ENCODE data around the gene POGLUT2. TPM values are rescaled to one million over a fixed set of nuclear protein-coding genes. Genes with fewer than 3 reads are reported as not detected.
A peak's percentile ranks its signal among the peaks of the same experiment; 100 is the strongest.

The POGLUT2 gene
- total RNA-seq, 1 donor from 2014 or later = 32.9 TPM

DNA sequence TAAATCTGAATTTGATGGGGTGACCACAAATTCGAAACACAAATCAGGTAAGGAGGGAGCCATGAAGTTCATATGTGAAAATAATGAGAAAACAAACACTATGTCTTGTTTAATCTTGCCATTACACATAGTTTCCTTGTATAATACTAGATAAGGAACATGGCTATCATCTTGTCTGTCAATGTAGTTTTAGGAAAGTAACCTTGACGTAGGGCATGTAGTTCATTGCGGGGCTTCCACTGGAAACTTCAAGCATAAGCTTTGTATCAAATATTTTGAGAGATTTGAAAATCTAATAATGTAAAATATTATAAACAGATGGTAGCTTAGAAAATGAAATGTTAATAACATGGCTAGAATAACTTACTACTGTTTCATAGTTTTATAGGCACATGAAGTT lies 8.9 kb upstream of the POGLUT2 start:
- no peak for DNase-seq (ENCODE audit: extremely low spot score, unreplicated experiment)
- Mint-ChIP-seq H3K9me3 (ENCODE audit: unreplicated experiment) (peaks cover 3% of the 10 kb centered on the region), H3K4me1 (ENCODE audit: unreplicated experiment) (peaks cover 8% of the 10 kb centered on the region), H3K4me3 (ENCODE audit: unreplicated experiment) (no peak overlapping the region), H3K27me3 (ENCODE audit: unreplicated experiment) (no peaks in the 10 kb centered on the region), H3K27ac (ENCODE audit: unreplicated experiment) (no peak overlapping the region), H3K36me3 (ENCODE audit: unreplicated experiment) (peaks cover 51% of the 10 kb centered on the region)
- TF ChIP-seq, protein P1, sequence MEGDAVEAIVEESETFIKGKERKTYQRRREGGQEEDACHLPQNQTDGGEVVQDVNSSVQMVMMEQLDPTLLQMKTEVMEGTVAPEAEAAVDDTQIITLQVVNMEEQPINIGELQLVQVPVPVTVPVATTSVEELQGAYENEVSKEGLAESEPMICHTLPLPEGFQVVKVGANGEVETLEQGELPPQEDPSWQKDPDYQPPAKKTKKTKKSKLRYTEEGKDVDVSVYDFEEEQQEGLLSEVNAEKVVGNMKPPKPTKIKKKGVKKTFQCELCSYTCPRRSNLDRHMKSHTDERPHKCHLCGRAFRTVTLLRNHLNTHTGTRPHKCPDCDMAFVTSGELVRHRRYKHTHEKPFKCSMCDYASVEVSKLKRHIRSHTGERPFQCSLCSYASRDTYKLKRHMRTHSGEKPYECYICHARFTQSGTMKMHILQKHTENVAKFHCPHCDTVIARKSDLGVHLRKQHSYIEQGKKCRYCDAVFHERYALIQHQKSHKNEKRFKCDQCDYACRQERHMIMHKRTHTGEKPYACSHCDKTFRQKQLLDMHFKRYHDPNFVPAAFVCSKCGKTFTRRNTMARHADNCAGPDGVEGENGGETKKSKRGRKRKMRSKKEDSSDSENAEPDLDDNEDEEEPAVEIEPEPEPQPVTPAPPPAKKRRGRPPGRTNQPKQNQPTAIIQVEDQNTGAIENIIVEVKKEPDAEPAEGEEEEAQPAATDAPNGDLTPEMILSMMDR (IDR thresholded peaks at IDR 0.05) = no peak

DNA sequence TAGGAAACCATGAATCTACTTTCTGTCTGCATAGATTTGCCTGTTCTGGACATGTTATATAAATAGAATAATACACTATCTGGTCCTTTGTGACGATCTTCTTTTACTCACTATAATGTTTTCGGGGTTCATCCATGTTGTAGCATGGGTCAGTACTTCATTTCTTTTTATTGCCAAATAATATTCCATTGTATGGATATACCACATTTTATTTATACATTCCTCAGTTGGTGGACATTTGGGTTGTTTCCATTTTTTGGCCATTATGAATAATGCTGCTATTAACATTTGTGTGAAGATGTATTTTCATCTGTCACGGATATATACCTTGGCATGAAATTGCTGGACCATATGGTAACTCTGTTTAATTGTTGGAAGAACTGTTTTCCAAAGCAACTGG lies 6.9 kb upstream of the POGLUT2 start:
- Mint-ChIP-seq H3K27me3 (ENCODE audit: unreplicated experiment) (no peaks in the 10 kb centered on the region), H3K4me3 (ENCODE audit: unreplicated experiment) (no peak overlapping the region), H3K4me1 (ENCODE audit: unreplicated experiment) (peaks cover 21% of the 10 kb centered on the region), H3K9me3 (ENCODE audit: unreplicated experiment) (no peaks in the 10 kb centered on the region), H3K27ac (ENCODE audit: unreplicated experiment) (no peak overlapping the region), H3K36me3 (ENCODE audit: unreplicated experiment) (peaks cover 36% of the 10 kb centered on the region)
- no peak for DNase-seq (ENCODE audit: extremely low spot score, unreplicated experiment)
- TF ChIP-seq, protein P1 (IDR thresholded peaks at IDR 0.05) = no peak

DNA sequence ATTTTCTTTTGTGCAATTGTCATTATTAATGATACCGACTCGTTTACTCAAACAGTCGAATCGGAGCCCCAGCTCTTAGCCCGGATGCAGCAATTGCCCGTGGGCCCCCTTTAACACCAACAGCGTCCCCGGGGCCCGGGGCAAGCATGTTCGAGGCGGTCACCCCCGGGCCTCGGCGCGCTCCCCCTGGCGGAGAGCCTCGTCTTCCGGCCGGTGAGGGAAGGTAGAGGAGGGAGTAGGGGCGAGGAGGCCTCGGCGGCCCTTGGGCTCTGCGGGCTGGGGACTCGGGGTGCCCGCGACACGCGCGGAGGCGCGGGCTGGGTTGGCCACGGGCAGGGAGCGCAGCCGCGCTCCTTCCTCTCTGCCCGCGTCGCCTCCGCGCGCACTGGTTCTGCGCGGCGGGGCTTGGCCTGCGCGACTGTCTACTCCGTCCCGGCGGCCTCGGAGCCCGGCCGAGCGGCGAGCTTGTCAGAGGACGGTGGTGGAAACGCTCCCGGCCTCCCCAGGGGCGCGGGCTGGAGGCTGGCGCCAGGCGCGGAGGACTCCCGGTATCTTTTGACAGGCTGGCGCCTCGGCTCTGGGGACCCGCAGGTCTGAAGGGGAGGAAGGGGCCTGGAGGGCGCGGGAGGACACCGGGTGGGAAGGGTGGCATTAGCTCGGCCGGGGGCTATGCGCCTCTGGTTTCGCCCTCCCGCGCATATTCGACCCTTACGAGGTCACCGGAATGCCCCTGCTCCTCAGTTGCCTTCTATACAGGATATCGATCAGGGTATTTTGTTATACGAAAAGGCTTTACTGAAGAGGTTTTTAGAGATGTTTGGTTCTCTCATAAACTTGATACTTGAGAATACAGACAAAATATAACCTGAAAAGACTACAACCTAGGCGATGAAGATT lies 1.6 kb upstream of the POGLUT2 start:
- H3K4me1 Mint-ChIP-seq (ENCODE audit: unreplicated experiment) = peaks cover 31% of the 10 kb centered on the region
- H3K4me3 Mint-ChIP-seq (ENCODE audit: unreplicated experiment) = peak overlapping the region; percentile 94
- no peaks in the 10 kb centered on the region for H3K27me3 Mint-ChIP-seq (ENCODE audit: unreplicated experiment)
- H3K27ac Mint-ChIP-seq (ENCODE audit: unreplicated experiment) = peak overlapping the region; percentile 88
- H3K36me3 Mint-ChIP-seq (ENCODE audit: unreplicated experiment) = peaks cover 12% of the 10 kb centered on the region
- peak; percentile 95 for DNase-seq (ENCODE audit: extremely low spot score, unreplicated experiment)
- no peaks in the 10 kb centered on the region for H3K9me3 Mint-ChIP-seq (ENCODE audit: unreplicated experiment)
- TF ChIP-seq, protein P1 (IDR thresholded peaks at IDR 0.05) = peak; percentile 88

DNA sequence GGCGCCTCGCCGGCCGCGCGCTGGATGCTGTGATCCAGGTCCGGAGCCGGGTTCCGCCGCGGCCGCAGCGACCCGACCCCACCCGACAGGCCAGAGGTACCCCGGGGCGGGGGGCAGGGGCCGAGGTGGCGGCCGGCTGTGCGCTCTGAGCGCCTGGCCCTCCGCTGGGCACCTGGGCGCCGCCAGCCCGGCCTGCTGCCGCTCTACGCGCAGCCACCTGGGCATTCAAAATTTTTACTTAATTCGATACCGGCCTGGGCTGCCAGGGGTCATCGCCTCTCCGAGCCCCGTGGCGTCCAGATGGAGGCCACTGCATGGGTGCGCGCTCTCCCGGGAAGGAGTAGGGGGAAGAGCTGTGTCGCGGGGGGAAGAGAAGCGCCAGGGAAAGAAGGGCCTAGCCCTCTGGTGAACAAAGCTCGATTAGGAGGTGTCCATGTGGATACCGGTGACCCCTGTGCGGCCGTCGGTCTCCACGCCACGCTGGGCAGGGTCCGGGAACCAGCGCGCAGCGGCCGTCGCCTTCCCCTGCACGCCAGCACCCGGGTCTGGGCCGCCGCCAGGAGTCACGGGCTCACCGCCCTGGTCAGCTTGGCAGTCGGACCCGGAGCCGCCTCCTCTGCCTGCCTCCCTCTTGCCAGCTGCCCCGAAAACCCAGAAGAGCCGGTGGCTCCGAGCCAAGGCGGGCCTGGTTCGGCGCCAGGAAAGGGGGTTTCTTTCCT lies 809 bp upstream of the POGLUT2 start:
- H3K27me3 Mint-ChIP-seq (ENCODE audit: unreplicated experiment) = no peaks in the 10 kb centered on the region
- H3K4me1 Mint-ChIP-seq (ENCODE audit: unreplicated experiment) = peaks cover 31% of the 10 kb centered on the region
- H3K27ac Mint-ChIP-seq (ENCODE audit: unreplicated experiment) = peak overlapping the region; percentile 88
- DNase-seq (ENCODE audit: extremely low spot score, unreplicated experiment) = peak; percentile 86
- peak overlapping the region; percentile 94 for H3K4me3 Mint-ChIP-seq (ENCODE audit: unreplicated experiment)
- H3K36me3 Mint-ChIP-seq (ENCODE audit: unreplicated experiment) = peaks cover 7% of the 10 kb centered on the region
- no peaks in the 10 kb centered on the region for H3K9me3 Mint-ChIP-seq (ENCODE audit: unreplicated experiment)
- TF ChIP-seq, protein P1 (IDR thresholded peaks at IDR 0.05) = no peak
